Heart right ventricle (tissue), 16 donors: ENCODE measurements around the gene BIRC2. TPM values are rescaled to one million over a fixed set of nuclear protein-coding genes. Genes with fewer than 3 reads are reported as not detected.

Source experiments
- ATAC-seq, 8 donors: fragments of 200-7000 bp; cut with Tn5 transposase; one replicate each; pipeline ENCODE4 v1.9.1; 2020; ENCODE audit warnings: mild to moderate bottlenecking in 8 of 8, moderate library complexity in 8 of 8, moderate number of reproducible peaks in 1 of 8
- DNase-seq, 2 donors: peaks; one replicate each; pipeline ENCODE4 v3.0.0-alpha.2; 2020
- H3K27ac ChIP-seq, 10 donors: fragments of 200-600 bp; sonication (generic) in 2 of 10; one replicate each; pipeline versions ENCODE4 v1.5.0 to v1.8.0; 2020 to 2022; ENCODE audit warnings: mild to moderate bottlenecking in 3 of 10
- H3K27me3 ChIP-seq, 7 donors: fragments of 200-600 bp; one replicate each; pipeline ENCODE4 v1.8.0; 2021 to 2022; ENCODE audit warnings: mild to moderate bottlenecking in 2 of 7
- H3K36me3 ChIP-seq, 9 donors: fragments of 200-600 bp; sonication (generic) in 1 of 9; one replicate each; pipeline versions ENCODE4 v1.5.0 to v1.8.0; 2020 to 2022; ENCODE audit warnings: mild to moderate bottlenecking in 2 of 9
- H3K4me1 ChIP-seq, 9 donors: fragments of 200-600 bp; sonication (generic) in 1 of 9; one replicate each; pipeline versions ENCODE4 v1.5.0 to v1.8.0; 2020 to 2022; ENCODE audit warnings: mild to moderate bottlenecking in 4 of 9
- H3K4me3 ChIP-seq, 10 donors: fragments of 200-600 bp; sonication (generic) in 2 of 10; one replicate each; pipeline versions ENCODE4 v1.5.0 to v1.8.0; 2020 to 2022; ENCODE audit warnings: mild to moderate bottlenecking in 7 of 10, moderate library complexity in 2 of 10
- H3K9me3 ChIP-seq, 11 donors: fragments of 200-600 bp in 10 of 11; sonication (generic) in 2 of 11; one replicate each; pipeline versions ENCODE4 v1.5.0 to v1.8.0; 2013 to 2022; ENCODE audit warnings: mild to moderate bottlenecking in 2 of 11, control low read depth in 1 of 11, moderate library complexity in 1 of 11
- WGBS, 2 donors: extraction: QIAGEN DNeasy Blood & Tissue Kit; methylation state at CpG; one replicate each; pipeline ENCODE4 v1.1.7; 2013; ENCODE audit warnings: inconsistent platforms in 1 of 2; 5-methylcytosine and 5-hydroxymethylcytosine counted together
- intact Hi-C, 10 donors: fragments of 100-400 bp; cut with DNase I; formaldehyde crosslinking; loops; one replicate each; pipeline versions ENCODE4 v1.11.1 to v1.14.2; 2022
- polyA plus RNA-seq, 2 donors: library from polyadenylated mRNA; stranded (reverse); fragments of 200-250 nt; gene quantifications; one replicate each; pipeline ENCODE4 v1.2.3, GENCODE V29; 2013
- total RNA-seq, 10 donors: library from RNA; stranded (reverse); fragmentation: NEBNext Ultra II Directional in 3 of 10; extraction: Animal tissue kit (Norgen Biotek cat#: 25700) in 3 of 10; gene quantifications; one replicate each; pipeline versions ENCODE4 v1.2.1 to v1.2.4, GENCODE V29; 2021 to 2023
- TF ChIP-seq, protein P1 (sequence below), 9 donors: fragments of 200-600 bp; sonication (generic) in 2 of 9; IDR thresholded peaks; one replicate each; pipeline versions ENCODE4 v1.5.0 to v1.8.0; 2021 to 2022; ENCODE audit warnings: antibody characterized with exemption in 9 of 9, mild to moderate bottlenecking in 5 of 9, moderate library complexity in 1 of 9
- donor health status: Arrhythmogenic right ventricular cardiomyopathy.
- donor health status: ischemic (EF 13 %, LVEDD 7.1; RV severe dilation, severe dysfunction).
- donor health status: healthy with polysubstance abuse.
- donor health status: DM: no; HTN: yes; CAD: no.
- donor health status: DM: no; HTN: no; CAD: no.
- donor health status: ischemic (EF 25% LVEDD 6.9; RV normal size, moderate dysfunction).
- donor health status: ischemic (EF 25% LVEDD 5.7; RV mildly dilated, moderate dysfunction).
- donor health status: healthy.
- donor health status: DM: yes; HTN: yes; CAD: no.
- donor health status: Ischemic cardiomyopathy.
- donor health status: ischemic (EF 35%, LVEDD 5.7; RV mildly dilated, moderate dysfunction).
- donor health status: nonischemic (EF 11% LVEDD 7.7; RV severe dilation, severe dysfunction).
- donor health status: DM: yes; HTN: yes; CAD: no.
- donor health status: PGD.
- donor health status: ischemic (EF 29% LVEDD 5.4; RV normal size, mild dysfunction).
- donor health status: nonischemic (EF 23%, LVEDD 6.1; RV moderate dilation, normal function).

Gene BIRC2
- total and polyA plus RNA-seq, 12 donors, result 20.2 to 39.7 (median 28.0) TPM

DNA sequence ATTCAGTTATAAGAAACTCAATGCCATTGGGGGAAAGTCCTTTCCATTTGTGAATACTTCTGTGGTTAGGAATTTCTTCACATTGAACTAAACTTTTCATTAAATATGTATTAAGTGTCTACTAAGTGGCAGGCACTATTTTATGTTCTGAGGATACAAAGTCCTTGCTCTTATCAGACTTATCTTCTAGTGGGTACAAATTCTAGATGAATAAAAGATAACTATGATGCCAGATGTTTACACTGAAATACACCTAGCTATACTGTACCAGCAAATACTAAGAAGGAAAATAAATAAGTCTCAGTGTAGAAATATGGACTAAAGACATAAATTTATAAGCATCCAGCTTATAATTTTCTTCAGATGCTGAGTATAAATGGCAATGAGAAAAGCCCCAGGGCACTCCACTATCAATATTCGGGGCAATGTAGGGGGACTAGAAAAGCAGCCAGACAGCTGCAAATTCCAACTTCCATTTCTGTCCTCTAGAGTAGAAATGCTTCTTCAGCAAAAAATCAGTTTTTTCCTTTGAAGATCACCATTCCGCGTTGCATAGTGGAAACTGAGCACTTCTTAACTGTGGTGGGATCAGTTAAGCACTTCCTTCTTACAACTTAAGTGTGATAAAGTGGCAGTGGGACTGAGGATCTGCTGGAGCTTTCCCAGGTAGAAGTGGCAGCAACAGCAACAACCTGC lies 41.5 kb upstream of the BIRC2 start:
- peak overlapping the region in 1 of 10 donors; percentile 65 for H3K27ac ChIP-seq
- intact Hi-C loops, result no loop called here
- H3K4me3 ChIP-seq, result no peak overlapping the region
- no peaks in the 10 kb centered on the region for H3K36me3 ChIP-seq
- TF ChIP-seq, protein P1, sequence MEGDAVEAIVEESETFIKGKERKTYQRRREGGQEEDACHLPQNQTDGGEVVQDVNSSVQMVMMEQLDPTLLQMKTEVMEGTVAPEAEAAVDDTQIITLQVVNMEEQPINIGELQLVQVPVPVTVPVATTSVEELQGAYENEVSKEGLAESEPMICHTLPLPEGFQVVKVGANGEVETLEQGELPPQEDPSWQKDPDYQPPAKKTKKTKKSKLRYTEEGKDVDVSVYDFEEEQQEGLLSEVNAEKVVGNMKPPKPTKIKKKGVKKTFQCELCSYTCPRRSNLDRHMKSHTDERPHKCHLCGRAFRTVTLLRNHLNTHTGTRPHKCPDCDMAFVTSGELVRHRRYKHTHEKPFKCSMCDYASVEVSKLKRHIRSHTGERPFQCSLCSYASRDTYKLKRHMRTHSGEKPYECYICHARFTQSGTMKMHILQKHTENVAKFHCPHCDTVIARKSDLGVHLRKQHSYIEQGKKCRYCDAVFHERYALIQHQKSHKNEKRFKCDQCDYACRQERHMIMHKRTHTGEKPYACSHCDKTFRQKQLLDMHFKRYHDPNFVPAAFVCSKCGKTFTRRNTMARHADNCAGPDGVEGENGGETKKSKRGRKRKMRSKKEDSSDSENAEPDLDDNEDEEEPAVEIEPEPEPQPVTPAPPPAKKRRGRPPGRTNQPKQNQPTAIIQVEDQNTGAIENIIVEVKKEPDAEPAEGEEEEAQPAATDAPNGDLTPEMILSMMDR (IDR thresholded peaks at IDR 0.05), result no peak
- DNase-seq (no peak), ATAC-seq (no peak)
- peaks cover 0 to 40% (median 9%) of the 10 kb centered on the region in 9 donors for H3K4me1 ChIP-seq
- WGBS, 2 donors, result 67 to 70% methylated on average over 3 of the region's 3 CpGs
- no peaks in the 10 kb centered on the region for H3K27me3 ChIP-seq
- peaks cover 0 to 21% (median 0%) of the 10 kb centered on the region in 11 donors for H3K9me3 ChIP-seq

DNA sequence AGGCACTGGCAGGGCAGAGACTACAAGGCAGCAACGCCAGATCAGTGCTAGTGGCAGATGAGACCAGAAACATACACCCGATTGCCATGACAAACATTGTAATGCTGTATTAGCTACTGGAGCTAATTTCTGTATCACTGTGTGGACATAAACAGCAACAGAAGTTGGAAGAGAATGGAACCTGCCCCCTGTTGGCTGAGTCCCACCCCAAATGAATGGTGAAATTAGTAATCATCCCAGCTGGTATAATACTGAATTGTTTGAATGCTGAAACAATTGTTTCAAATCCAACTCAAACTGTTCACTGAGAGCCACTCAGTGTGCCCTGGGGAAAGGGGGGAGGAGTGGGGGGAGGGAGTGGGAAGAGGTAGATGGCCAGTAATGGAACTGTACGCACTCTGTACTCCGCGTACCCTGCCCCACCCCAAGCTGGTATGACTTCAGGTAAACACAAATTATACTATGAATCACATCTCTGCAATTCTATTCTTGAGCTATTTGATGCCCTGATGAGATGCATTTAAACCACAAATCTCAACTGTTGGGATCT lies 40.9 kb upstream of the BIRC2 start:
- ATAC-seq, result peak in 1 of 8 donors; percentile 47
- H3K27ac ChIP-seq, result peak overlapping the region in 1 of 10 donors; percentile 65
- WGBS, 2 donors, result 78 to 90% methylated on average over 5 of the region's 5 CpGs
- no peaks in the 10 kb centered on the region for H3K27me3 ChIP-seq
- TF ChIP-seq, protein P1 (IDR thresholded peaks at IDR 0.05), result no peak
- intact Hi-C loops, result no loop called here
- no peak overlapping the region for H3K4me3 ChIP-seq
- DNase-seq, result no peak
- H3K36me3 ChIP-seq, result no peaks in the 10 kb centered on the region
- peaks cover 0 to 21% (median 0%) of the 10 kb centered on the region in 11 donors for H3K9me3 ChIP-seq
- peaks cover 0 to 40% (median 9%) of the 10 kb centered on the region in 9 donors for H3K4me1 ChIP-seq

DNA sequence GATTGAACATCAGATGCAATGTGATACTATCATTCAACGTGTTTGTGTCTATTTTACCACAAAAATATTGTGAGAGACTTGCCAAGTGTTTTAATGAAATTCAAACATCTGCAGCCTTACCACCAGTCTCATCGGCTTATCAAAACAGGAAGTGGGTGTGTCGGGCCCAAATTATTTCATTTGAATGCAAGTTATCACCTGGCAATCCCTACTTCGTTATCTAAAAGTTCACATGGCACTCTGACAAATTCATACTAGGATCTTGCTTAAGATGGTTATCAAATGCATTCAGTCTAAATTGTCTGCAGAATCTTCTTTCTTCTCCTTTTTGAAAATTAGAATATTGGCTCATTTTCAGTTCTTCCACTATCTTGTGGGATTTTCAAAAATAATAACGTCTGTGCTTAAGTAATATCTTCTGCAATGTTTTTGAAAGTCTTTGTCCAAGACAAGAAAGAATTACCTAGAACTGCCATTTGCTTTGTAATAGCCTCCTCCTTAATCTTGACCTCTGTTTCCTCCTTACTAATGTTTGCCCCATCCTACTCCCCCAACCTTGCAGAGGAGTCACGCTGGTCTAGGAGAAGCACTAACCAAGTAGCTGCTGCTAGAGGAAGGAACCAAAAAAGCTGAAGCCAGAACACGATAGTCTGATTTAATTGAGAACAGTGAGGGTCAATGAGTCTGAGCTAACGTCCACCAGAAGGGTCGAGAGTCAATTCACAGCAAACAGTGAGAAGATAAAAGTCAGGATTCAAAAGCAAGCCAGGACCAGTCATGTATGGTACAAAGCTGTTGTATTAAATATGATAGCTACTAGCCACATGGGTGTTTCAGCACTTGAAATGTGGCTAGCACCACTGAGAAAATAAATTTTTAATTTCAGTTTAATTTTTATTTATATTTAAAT lies 39.9 kb upstream of the BIRC2 start:
- no peaks in the 10 kb centered on the region for H3K36me3 ChIP-seq
- H3K4me1 ChIP-seq, result peaks cover 0 to 41% (median 9%) of the 10 kb centered on the region in 9 donors
- TF ChIP-seq, protein P1 (IDR thresholded peaks at IDR 0.05), result no peak
- WGBS, 2 donors, result 36 to 43% methylated on average over 9 of the region's 9 CpGs
- peaks cover 0 to 14% (median 0%) of the 10 kb centered on the region in 11 donors for H3K9me3 ChIP-seq
- H3K27me3 ChIP-seq, result no peaks in the 10 kb centered on the region
- H3K4me3 ChIP-seq, result no peak overlapping the region
- peak overlapping the region in 1 of 10 donors; percentile 65 for H3K27ac ChIP-seq
- no peak for ATAC-seq
- no peak for DNase-seq
- intact Hi-C loops, result no loop called here

DNA sequence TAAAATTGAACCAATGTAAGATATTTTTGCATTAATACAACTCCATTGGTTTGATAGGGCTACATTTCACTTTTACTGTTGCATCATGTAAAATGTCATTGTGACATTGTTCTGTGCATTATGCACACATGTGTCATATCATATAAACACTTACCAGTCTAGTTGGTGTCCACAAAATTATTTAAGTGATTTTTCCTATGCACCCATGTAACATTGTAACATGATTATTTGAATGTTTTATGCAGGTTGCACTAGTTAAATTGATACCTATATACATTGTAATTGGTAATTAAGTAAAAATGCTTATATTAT lies 39.3 kb upstream of the BIRC2 start:
- no peaks in the 10 kb centered on the region for H3K27me3 ChIP-seq
- H3K4me1 ChIP-seq, result peaks cover 0 to 47% (median 9%) of the 10 kb centered on the region in 9 donors
- ATAC-seq, result no peak
- intact Hi-C loops, result no loop called here
- TF ChIP-seq, protein P1 (IDR thresholded peaks at IDR 0.05), result no peak
- DNase-seq, result no peak
- no peak overlapping the region for H3K4me3 ChIP-seq
- H3K36me3 ChIP-seq, result no peaks in the 10 kb centered on the region
- H3K27ac ChIP-seq, result peak overlapping the region in 1 of 10 donors; percentile 65
- peaks cover 0 to 8% (median 0%) of the 10 kb centered on the region in 11 donors for H3K9me3 ChIP-seq
